HepG2 (cell line): ENCODE data around the gene DHRS4L2. TPM values are rescaled to one million over a fixed set of nuclear protein-coding genes. Genes with fewer than 3 reads are reported as not detected.

Source experiments
- FOXP1 ChIP-seq, 2 experiments: fragments of 450-650 bp in 1 of 2; IDR thresholded peaks; 2 replicates each; pipeline ENCODE4 v1.6.1; 2017 to 2018; ENCODE audit warnings: antibody characterized with exemption in 1 of 2
- KDM5A ChIP-seq: fragments of 200-600 bp; sonication (generic); IDR thresholded peaks from 2 replicates; pipeline ENCODE4 v1.7.0; 2018; ENCODE audit warnings: antibody characterized with exemption, mild to moderate bottlenecking, low read length, borderline replicate concordance
- MTA3 ChIP-seq: sonication (generic); formaldehyde crosslinking; IDR thresholded peaks from 2 replicates; pipeline ENCODE4 v1.4.0; 2020; ENCODE audit warnings: missing genetic modification reagents
- NFIC ChIP-seq: IDR thresholded peaks from 2 replicates; pipeline ENCODE4 v1.6.1; 2012; ENCODE audit warnings: mild to moderate bottlenecking, low read length, inconsistent platforms
- NR3C1 ChIP-seq: sonication (generic); formaldehyde crosslinking; IDR thresholded peaks from 2 replicates; pipeline ENCODE4 v1.4.0; 2020; ENCODE audit warnings: missing genetic modification reagents
- PHF5A ChIP-seq: IDR thresholded peaks from one replicate; pipeline ENCODE4 v1.6.1; 2018; ENCODE audit warnings: low read depth, missing genetic modification reagents; ENCODE audit not compliant: unreplicated experiment
- ZBTB26 ChIP-seq: IDR thresholded peaks from 2 replicates; pipeline ENCODE4 v1.6.1; 2016; ENCODE audit warnings: missing compliant biosample characterization, missing genetic modification reagents, borderline replicate concordance
- ZBTB7A ChIP-seq: sonication (generic); formaldehyde crosslinking; IDR thresholded peaks from 2 replicates; pipeline ENCODE4 v1.8.0; 2022; ENCODE audit warnings: mild to moderate bottlenecking, missing genetic modification reagents
- ZMYM4 ChIP-seq: sonication (generic); formaldehyde crosslinking; IDR thresholded peaks from 2 replicates; pipeline ENCODE4 v1.8.1; 2023; ENCODE audit warnings: mild to moderate bottlenecking, missing genetic modification reagents
- ZNF672 ChIP-seq: sonication (generic); formaldehyde crosslinking; IDR thresholded peaks from 2 replicates; pipeline ENCODE4 v1.8.1; 2022; ENCODE audit warnings: missing genetic modification reagents
- ZNF703 ChIP-seq: sonication (generic); formaldehyde crosslinking; IDR thresholded peaks from 2 replicates; pipeline ENCODE4 v1.5.1; 2020; ENCODE audit warnings: missing genetic modification reagents, mild to moderate bottlenecking, moderate library complexity, borderline replicate concordance
- ZNF768 ChIP-seq: sonication (generic); formaldehyde crosslinking; IDR thresholded peaks from 2 replicates; pipeline ENCODE4 v1.4.0; 2020; ENCODE audit warnings: missing genetic modification reagents
- ZNF780A ChIP-seq: sonication (generic); formaldehyde crosslinking; IDR thresholded peaks from 2 replicates; pipeline ENCODE4 v1.8.0; 2022; ENCODE audit warnings: mild to moderate bottlenecking, missing genetic modification reagents, moderate library complexity
- ZSCAN30 ChIP-seq: sonication (generic); formaldehyde crosslinking; IDR thresholded peaks from 2 replicates; pipeline ENCODE4 v1.5.0; 2020; ENCODE audit warnings: mild to moderate bottlenecking, missing genetic modification reagents
- polyA plus RNA-seq, 8 experiments: library from polyadenylated mRNA; depleted of rRNA in 3 of 8; stranded (reverse) in 7 of 8; unstranded in 1 of 8; fragments of >200 nt; fragmentation: Illumina TruSeq in 4 of 8; extraction: Trizol in 4 of 8; gene quantifications; 2 replicates each; pipeline versions ENCODE4 v1.2.1 to v1.2.3, GENCODE V29; 2011 to 2016; ENCODE audit warnings: low read depth in 4 of 8, missing spikeins in 1 of 8, mixed read lengths in 1 of 8; ENCODE audit not compliant: insufficient read depth in 1 of 8
- total RNA-seq, 5 experiments: library from RNA; depleted of rRNA; stranded (reverse); fragments of >200 nt; fragmentation: Illumina TruSeq; extraction: Trizol; gene quantifications; 2 replicates each; pipeline ENCODE4 v1.2.3, GENCODE V29; 2016; ENCODE audit warnings: low read depth in 1 of 5
- TF ChIP-seq, protein P1 (sequence below): sonication (generic); formaldehyde crosslinking; IDR thresholded peaks from 2 replicates; pipeline ENCODE4 v1.5.0; 2020; ENCODE audit warnings: missing genetic modification reagents
- TF ChIP-seq, protein P2 (sequence below): sonication (generic); formaldehyde crosslinking; IDR thresholded peaks from 2 replicates; pipeline ENCODE4 v1.4.0; 2020; ENCODE audit warnings: missing genetic modification reagents, borderline replicate concordance
- TF ChIP-seq, protein P3 (sequence below): sonication (generic); formaldehyde crosslinking; IDR thresholded peaks from 2 replicates; pipeline ENCODE4 v1.5.1; 2020; ENCODE audit warnings: missing genetic modification reagents, mild to moderate bottlenecking, borderline replicate concordance
- TF ChIP-seq, protein P4 (sequence below): sonication (generic); formaldehyde crosslinking; IDR thresholded peaks from 2 replicates; pipeline ENCODE4 v1.8.0; 2022; ENCODE audit warnings: missing genetic modification reagents, mild to moderate bottlenecking, inconsistent platforms, borderline replicate concordance
- TF ChIP-seq, protein P5 (sequence below): sonication (generic); formaldehyde crosslinking; IDR thresholded peaks from 2 replicates; pipeline ENCODE4 v1.8.0; 2022; ENCODE audit warnings: mild to moderate bottlenecking, missing genetic modification reagents
- TF ChIP-seq, protein P6 (sequence below): sonication (generic); formaldehyde crosslinking; IDR thresholded peaks from 2 replicates; pipeline ENCODE4 v1.5.0; 2020; ENCODE audit warnings: missing genetic modification reagents, mild to moderate bottlenecking, borderline replicate concordance

Gene DHRS4L2
- total and polyA plus RNA-seq, 2 of the 13 experiments (the other 11 are each of a cell fraction or from before 2014, with no cell fraction given) = 24.7 to 38.2 TPM

DNA sequence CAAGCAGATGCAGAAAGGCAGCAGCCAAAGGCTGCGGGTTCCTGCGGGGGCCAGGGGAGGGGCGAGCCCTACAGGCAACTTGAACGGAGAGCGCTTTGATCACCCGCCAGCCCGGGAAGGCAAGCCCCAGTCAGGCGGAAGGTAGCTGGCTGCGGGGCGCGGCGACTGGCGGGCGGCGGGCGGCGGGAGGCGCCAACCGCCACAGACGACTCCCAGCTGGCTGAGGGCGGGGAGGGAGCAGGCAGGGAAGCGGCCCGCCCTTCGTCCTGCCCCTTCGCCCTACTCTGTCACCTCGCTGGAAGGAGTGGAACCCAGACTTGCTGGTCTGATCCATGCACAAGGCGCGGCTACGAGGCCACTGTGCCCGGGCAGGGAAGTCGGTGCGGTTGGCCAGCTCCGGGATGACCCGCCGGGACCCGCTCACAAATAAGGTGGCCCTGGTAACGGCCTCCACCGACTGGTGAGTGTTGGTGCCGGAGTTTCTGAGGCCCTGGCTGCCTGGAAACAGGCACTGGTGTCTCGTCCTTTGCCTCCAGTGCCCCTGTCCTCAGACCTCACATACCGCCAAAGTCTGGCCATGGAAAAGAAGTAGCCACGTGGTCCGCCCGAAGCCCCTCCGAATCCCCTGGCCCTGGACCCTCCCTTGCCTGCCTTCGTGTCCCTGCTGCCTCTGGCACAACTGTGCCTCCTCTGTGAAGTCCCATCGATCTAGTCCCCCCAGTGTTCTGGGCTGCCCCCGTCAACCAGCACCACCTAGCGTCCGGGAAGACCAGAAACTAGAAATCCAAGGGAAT is 47.6 kb downstream of the DHRS4L2 start (continued):
- TF ChIP-seq, protein P1, sequence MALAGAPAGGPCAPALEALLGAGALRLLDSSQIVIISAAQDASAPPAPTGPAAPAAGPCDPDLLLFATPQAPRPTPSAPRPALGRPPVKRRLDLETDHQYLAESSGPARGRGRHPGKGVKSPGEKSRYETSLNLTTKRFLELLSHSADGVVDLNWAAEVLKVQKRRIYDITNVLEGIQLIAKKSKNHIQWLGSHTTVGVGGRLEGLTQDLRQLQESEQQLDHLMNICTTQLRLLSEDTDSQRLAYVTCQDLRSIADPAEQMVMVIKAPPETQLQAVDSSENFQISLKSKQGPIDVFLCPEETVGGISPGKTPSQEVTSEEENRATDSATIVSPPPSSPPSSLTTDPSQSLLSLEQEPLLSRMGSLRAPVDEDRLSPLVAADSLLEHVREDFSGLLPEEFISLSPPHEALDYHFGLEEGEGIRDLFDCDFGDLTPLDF (CRISPR knock-in tag) = no peak
- TF ChIP-seq ZSCAN30 (CRISPR knock-in tag) (no peak), ZBTB7A (peak; percentile 94), PHF5A (CRISPR knock-in tag) (peak; percentile 44), ZNF768 (CRISPR knock-in tag) (peak; percentile 77), ZBTB26 (peak; percentile 78; the same call in 1 of the 2 replicates), NR3C1 (CRISPR knock-in tag) (no peak), FOXP1 (IDR thresholded peaks at IDR 0.05) (no peak), FOXP1 (CRISPR knock-in tag; IDR thresholded peaks at IDR 0.05) (peak; percentile 18; the same call in 1 of the 2 replicates), ZMYM4 (CRISPR knock-in tag) (peak; percentile 98), KDM5A (no peak; the same call in 1 of the 2 replicates), ZNF703 (CRISPR knock-in tag) (no peak), MTA3 (no peak), ZNF672 (CRISPR knock-in tag) (no peak), NFIC (no peak), ZNF780A (CRISPR knock-in tag) (no peak)
- TF ChIP-seq, protein P2, sequence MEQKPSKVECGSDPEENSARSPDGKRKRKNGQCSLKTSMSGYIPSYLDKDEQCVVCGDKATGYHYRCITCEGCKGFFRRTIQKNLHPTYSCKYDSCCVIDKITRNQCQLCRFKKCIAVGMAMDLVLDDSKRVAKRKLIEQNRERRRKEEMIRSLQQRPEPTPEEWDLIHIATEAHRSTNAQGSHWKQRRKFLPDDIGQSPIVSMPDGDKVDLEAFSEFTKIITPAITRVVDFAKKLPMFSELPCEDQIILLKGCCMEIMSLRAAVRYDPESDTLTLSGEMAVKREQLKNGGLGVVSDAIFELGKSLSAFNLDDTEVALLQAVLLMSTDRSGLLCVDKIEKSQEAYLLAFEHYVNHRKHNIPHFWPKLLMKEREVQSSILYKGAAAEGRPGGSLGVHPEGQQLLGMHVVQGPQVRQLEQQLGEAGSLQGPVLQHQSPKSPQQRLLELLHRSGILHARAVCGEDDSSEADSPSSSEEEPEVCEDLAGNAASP = peak; percentile 86
- TF ChIP-seq, protein P3, sequence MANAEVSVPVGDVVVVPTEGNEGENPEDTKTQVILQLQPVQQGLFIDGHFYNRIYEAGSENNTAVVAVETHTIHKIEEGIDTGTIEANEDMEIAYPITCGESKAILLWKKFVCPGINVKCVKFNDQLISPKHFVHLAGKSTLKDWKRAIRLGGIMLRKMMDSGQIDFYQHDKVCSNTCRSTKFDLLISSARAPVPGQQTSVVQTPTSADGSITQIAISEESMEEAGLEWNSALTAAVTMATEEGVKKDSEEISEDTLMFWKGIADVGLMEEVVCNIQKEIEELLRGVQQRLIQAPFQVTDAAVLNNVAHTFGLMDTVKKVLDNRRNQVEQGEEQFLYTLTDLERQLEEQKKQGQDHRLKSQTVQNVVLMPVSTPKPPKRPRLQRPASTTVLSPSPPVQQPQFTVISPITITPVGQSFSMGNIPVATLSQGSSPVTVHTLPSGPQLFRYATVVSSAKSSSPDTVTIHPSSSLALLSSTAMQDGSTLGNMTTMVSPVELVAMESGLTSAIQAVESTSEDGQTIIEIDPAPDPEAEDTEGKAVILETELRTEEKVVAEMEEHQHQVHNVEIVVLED (CRISPR knock-in tag) = no peak; the same call in 1 of the 2 replicates
- TF ChIP-seq, protein P4, sequence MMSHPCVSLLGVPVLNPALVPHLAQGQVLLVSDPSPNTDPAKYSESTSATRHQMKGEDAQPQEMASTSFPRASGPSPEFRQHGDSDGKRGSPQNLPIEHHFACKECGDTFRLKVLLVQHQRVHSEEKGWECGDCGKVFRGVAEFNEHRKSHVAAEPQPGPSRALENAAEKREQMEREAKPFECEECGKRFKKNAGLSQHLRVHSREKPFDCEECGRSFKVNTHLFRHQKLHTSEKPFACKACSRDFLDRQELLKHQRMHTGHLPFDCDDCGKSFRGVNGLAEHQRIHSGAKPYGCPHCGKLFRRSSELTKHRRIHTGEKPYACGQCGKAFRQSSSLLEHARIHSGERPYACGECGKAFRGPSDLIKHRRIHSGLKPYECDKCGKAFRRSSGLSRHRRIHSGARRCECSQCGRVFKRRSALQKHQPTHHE = peak; percentile 56; the same call in 1 of the 2 replicates
- TF ChIP-seq, protein P5, sequence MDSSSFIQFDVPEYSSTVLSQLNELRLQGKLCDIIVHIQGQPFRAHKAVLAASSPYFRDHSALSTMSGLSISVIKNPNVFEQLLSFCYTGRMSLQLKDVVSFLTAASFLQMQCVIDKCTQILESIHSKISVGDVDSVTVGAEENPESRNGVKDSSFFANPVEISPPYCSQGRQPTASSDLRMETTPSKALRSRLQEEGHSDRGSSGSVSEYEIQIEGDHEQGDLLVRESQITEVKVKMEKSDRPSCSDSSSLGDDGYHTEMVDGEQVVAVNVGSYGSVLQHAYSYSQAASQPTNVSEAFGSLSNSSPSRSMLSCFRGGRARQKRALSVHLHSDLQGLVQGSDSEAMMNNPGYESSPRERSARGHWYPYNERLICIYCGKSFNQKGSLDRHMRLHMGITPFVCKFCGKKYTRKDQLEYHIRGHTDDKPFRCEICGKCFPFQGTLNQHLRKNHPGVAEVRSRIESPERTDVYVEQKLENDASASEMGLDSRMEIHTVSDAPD (CRISPR knock-in tag) = peak; percentile 90
- TF ChIP-seq, protein P6, sequence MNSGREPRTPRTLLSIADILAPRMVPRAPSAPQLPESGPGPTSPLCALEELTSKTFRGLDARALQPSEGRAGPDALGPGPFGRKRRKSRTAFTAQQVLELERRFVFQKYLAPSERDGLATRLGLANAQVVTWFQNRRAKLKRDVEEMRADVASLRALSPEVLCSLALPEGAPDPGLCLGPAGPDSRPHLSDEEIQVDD (CRISPR knock-in tag) = peak; percentile 82; the same call in 1 of the 2 replicates
